Liver (tissue), 3 donors: Measurements from ENCODE around the gene DCAF4.

ENCODE experiments used
- EGR1 ChIP-seq, 2 donors: IDR thresholded peaks; 2 replicates each; pipeline ENCODE4 v1.6.1; 2016 to 2018; ENCODE audit warnings: antibody characterized with exemption in 2 of 2, low read depth in 2 of 2
- GABPA ChIP-seq, 2 donors: IDR thresholded peaks in 1 of 2; conservative IDR thresholded peaks in 1 of 2; 2 replicates each; pipeline ENCODE4 v1.6.1; 2016; ENCODE audit warnings: antibody characterized with exemption in 2 of 2, mild to moderate bottlenecking in 1 of 2, moderate library complexity in 1 of 2
- HNF4G ChIP-seq: IDR thresholded peaks from 2 replicates; pipeline ENCODE4 v1.6.1; 2016; ENCODE audit warnings: antibody characterized with exemption
- JUND ChIP-seq, 2 donors: IDR thresholded peaks; 2 replicates each; pipeline ENCODE4 v1.6.1; 2016; ENCODE audit warnings: antibody characterized with exemption in 2 of 2
- MAX ChIP-seq: IDR thresholded peaks from 2 replicates; pipeline ENCODE4 v1.6.1; 2016; ENCODE audit warnings: antibody characterized with exemption
- NR2F2 ChIP-seq: IDR thresholded peaks from 2 replicates; pipeline ENCODE4 v1.6.1; 2016; ENCODE audit warnings: antibody characterized with exemption
- RAD21 ChIP-seq, 2 donors: IDR thresholded peaks; 2 replicates each; pipeline ENCODE4 v1.6.1; 2016; ENCODE audit warnings: antibody characterized with exemption in 2 of 2, mild to moderate bottlenecking in 2 of 2
- REST ChIP-seq: IDR thresholded peaks from 2 replicates; pipeline ENCODE4 v1.6.1; 2016; ENCODE audit warnings: antibody characterized with exemption, mild to moderate bottlenecking
- RXRA ChIP-seq, 2 donors: IDR thresholded peaks; 2 replicates each; pipeline ENCODE4 v1.6.1; 2017 to 2018; ENCODE audit warnings: antibody characterized with exemption in 2 of 2, mild to moderate bottlenecking in 1 of 2
- TAF1 ChIP-seq: conservative IDR thresholded peaks from 2 replicates; pipeline ENCODE4 v1.6.1; 2016; ENCODE audit warnings: antibody characterized with exemption, mild to moderate bottlenecking
- YY1 ChIP-seq: IDR thresholded peaks from 2 replicates; pipeline ENCODE4 v1.6.1; 2016; ENCODE audit warnings: antibody characterized with exemption, mild to moderate bottlenecking
- ZBTB33 ChIP-seq: IDR thresholded peaks from 2 replicates; pipeline ENCODE4 v1.6.1; 2016; ENCODE audit warnings: antibody characterized with exemption
- TF ChIP-seq, protein P1 (sequence below): fragments of 150-350 bp; IDR thresholded peaks from 2 replicates; pipeline ENCODE4 v1.5.1; 2017; ENCODE audit warnings: improper control_type of control experiment, low read depth, low read length; ENCODE audit not compliant: missing input control
- TF ChIP-seq, protein P2 (sequence below): IDR thresholded peaks from 2 replicates; pipeline ENCODE4 v1.6.1; 2016; ENCODE audit warnings: antibody characterized with exemption
- donor health status: healthy.
- donor health status: healthy.

DNA sequence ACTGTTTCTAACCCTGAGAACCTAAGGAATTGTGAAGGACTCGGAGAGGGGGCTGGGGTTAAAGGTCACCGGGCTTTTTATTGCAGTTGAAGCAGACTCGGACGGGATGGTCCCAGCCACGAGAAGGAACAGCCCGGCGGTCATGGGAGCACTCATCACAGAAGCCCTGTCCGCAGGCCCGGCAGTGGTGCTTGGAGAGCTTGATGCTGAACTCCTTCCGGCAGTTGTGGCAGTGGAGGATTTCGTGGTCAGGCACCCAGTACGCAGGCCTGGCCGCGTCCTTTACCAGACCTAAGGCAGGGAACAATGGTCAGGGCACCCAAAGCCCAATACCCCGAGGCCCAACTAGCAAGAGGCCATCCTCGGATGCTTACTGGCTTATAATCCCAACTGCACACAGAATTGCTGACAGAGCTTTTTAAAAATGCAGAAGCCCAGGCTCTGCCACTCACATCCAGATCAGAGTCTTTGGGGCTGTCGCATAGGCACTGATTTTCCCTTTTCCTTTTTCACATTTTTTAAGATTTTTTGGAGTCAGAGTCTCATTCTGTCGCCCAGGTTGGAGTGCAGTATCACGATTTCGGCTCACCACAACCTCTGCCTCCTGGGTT, 44.7 kb downstream of the DCAF4 start:
- TF ChIP-seq, protein P1, sequence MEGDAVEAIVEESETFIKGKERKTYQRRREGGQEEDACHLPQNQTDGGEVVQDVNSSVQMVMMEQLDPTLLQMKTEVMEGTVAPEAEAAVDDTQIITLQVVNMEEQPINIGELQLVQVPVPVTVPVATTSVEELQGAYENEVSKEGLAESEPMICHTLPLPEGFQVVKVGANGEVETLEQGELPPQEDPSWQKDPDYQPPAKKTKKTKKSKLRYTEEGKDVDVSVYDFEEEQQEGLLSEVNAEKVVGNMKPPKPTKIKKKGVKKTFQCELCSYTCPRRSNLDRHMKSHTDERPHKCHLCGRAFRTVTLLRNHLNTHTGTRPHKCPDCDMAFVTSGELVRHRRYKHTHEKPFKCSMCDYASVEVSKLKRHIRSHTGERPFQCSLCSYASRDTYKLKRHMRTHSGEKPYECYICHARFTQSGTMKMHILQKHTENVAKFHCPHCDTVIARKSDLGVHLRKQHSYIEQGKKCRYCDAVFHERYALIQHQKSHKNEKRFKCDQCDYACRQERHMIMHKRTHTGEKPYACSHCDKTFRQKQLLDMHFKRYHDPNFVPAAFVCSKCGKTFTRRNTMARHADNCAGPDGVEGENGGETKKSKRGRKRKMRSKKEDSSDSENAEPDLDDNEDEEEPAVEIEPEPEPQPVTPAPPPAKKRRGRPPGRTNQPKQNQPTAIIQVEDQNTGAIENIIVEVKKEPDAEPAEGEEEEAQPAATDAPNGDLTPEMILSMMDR = no peak
- TF ChIP-seq TAF1 (no peak), ZBTB33 (no peak), HNF4G (no peak), MAX (no peak), EGR1 (IDR thresholded peaks at IDR 0.05; ENCODE audit: low read depth in 2 of 2) (no peak), GABPA (IDR thresholded peaks at IDR 0.05 in 1 of 2, conservative IDR thresholded peaks at IDR 0.05 in 1 of 2) (no peak), RAD21 (IDR thresholded peaks at IDR 0.05) (no peak), REST (no peak), RXRA (IDR thresholded peaks at IDR 0.05) (no peak), JUND (IDR thresholded peaks at IDR 0.05) (no peak), NR2F2 (no peak), YY1 (no peak)
- TF ChIP-seq, protein P2, sequence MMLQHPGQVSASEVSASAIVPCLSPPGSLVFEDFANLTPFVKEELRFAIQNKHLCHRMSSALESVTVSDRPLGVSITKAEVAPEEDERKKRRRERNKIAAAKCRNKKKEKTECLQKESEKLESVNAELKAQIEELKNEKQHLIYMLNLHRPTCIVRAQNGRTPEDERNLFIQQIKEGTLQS = no peak
